Measurements from ENCODE around the gene PPP4R1.
"Not testable (repeated sequence)": the region's sequence is repeated elsewhere in the genome, so short reads cannot be mapped to it uniquely, and the experiment has no call there.

The PPP4R1 gene

GRCh38 chr18:9614401-9615279 is at the start of gene PPP4R1:
PPP4R1 (minus strand) TSS chr18:9614559; CDS start chr18:9614484, 75 bp downstream.
- peak; percentile 91 for DNase-seq (ENCODE audit: low read depth, low spot score)

GRCh38 chr18:9663377-9663776 is 49.0 kb upstream of the PPP4R1 start:
- DNase-seq (ENCODE audit: low read depth, low spot score), result no peak

- no peak for DNase-seq (ENCODE audit: low read depth, low spot score)
Observed at GRCh38 chr18:9661564-9661963, 47.2 kb upstream of the PPP4R1 start.

- no peak for DNase-seq (ENCODE audit: low read depth, low spot score)
Observed at GRCh38 chr18:9659499-9660375, 45.4 kb upstream of the PPP4R1 start.

GRCh38 chr18:9658087-9658641 is 43.8 kb upstream of the PPP4R1 start:
- DNase-seq (ENCODE audit: low read depth, low spot score), result no peak

- DNase-seq (ENCODE audit: low read depth, low spot score), result no peak
Observed at GRCh38 chr18:9655232-9655767, 40.9 kb upstream of the PPP4R1 start.

GRCh38 chr18:9653390-9653789 is 39.0 kb upstream of the PPP4R1 start:
- DNase-seq (ENCODE audit: low read depth, low spot score), result peak; percentile 42

- DNase-seq (ENCODE audit: low read depth, low spot score), result peak; percentile 58
Observed at GRCh38 chr18:9649164-9649540, 34.8 kb upstream of the PPP4R1 start.

- no peak for DNase-seq (ENCODE audit: low read depth, low spot score)
Observed at GRCh38 chr18:9648431-9649163, 34.2 kb upstream of the PPP4R1 start.

- peak; percentile 45 for DNase-seq (ENCODE audit: low read depth, low spot score)
Observed at GRCh38 chr18:9647496-9648323, 33.4 kb upstream of the PPP4R1 start.

- DNase-seq (ENCODE audit: low read depth, low spot score), result peak; percentile 96
Observed at GRCh38 chr18:9643549-9643948, 29.2 kb upstream of the PPP4R1 start.

GRCh38 chr18:9642799-9643462 is 28.6 kb upstream of the PPP4R1 start:
- DNase-seq (ENCODE audit: low read depth, low spot score), result peak; percentile 82

GRCh38 chr18:9641081-9641480 is 26.7 kb upstream of the PPP4R1 start:
- not testable (repeated sequence) for DNase-seq (ENCODE audit: low read depth, low spot score)

GRCh38 chr18:9638886-9639285 is 24.5 kb upstream of the PPP4R1 start:
- DNase-seq (ENCODE audit: low read depth, low spot score), result no peak

- DNase-seq (ENCODE audit: low read depth, low spot score), result no peak
Observed at GRCh38 chr18:9637036-9637767, 22.8 kb upstream of the PPP4R1 start.

GRCh38 chr18:9634856-9635255 is 20.5 kb upstream of the PPP4R1 start:
- DNase-seq (ENCODE audit: low read depth, low spot score), result no peak

- peak; percentile 86 for DNase-seq (ENCODE audit: low read depth, low spot score)
Observed at GRCh38 chr18:9631814-9632496, 17.6 kb upstream of the PPP4R1 start.

- no peak for DNase-seq (ENCODE audit: low read depth, low spot score)
Observed at GRCh38 chr18:9630444-9630843, 16.1 kb upstream of the PPP4R1 start.

Data from astrocyte of the hippocampus (primary cell).